Activated T-cell treated with anti-CD3 and anti-CD28 coated beads, Interleukin-2, amount 50 U/mL, for 4 hours (primary cell): Measurements from ENCODE around the gene DLL4. TPM values are rescaled to one million over a fixed set of nuclear protein-coding genes. Genes with fewer than 3 reads are reported as not detected.
"Not testable (repeated sequence)": the region's sequence is repeated elsewhere in the genome, so short reads cannot be mapped to it uniquely, and the experiment has no call there.

Experiments used
- ATAC-seq, 2 donors: fragments of 200-7000 bp; cut with Tn5 transposase; one replicate each; pipeline ENCODE4 v1.10.0; 2021
- DNase-seq: peaks from one replicate; pipeline ENCODE4 v3.0.0-alpha.2; 2020
- H3K27me3 Mint-ChIP-seq: one replicate; pipeline ENCODE4 v1.8.0; 2021; ENCODE audit warnings: low read depth, mixed read lengths
- H3K36me3 Mint-ChIP-seq: one replicate; pipeline ENCODE4 v1.8.0; 2022; ENCODE audit warnings: mixed read lengths; ENCODE audit not compliant: insufficient read depth
- H3K4me1 Mint-ChIP-seq: one replicate; pipeline ENCODE4 v1.8.0; 2021; ENCODE audit warnings: low read depth, mixed read lengths
- H3K4me3 Mint-ChIP-seq: one replicate; pipeline ENCODE4 v1.8.0; 2021; ENCODE audit warnings: mild to moderate bottlenecking, moderate library complexity, mixed read lengths
- H3K9me3 Mint-ChIP-seq: one replicate; pipeline ENCODE4 v1.8.0; 2021; ENCODE audit warnings: mixed read lengths
- total RNA-seq, 3 donors: library from RNA; stranded (reverse); gene quantifications; one replicate each; pipeline ENCODE4 v1.2.1, GENCODE V29; 2021

DLL4 gene
- total RNA-seq, 3 donors from 2014 or later, result 0.05 to 0.38 (median 0.37) TPM

GRCh38 chr15:40960925-40961324 lies 31.8 kb downstream of the DLL4 start:
- no peaks in the 10 kb centered on the region for H3K27me3 Mint-ChIP-seq
- no peak overlapping the region for H3K4me3 Mint-ChIP-seq
- H3K36me3 Mint-ChIP-seq, result peaks cover 8% of the 10 kb centered on the region
- ATAC-seq (no peak), DNase-seq (no peak)
- peaks cover 4% of the 10 kb centered on the region for H3K4me1 Mint-ChIP-seq
- H3K9me3 Mint-ChIP-seq, result no peaks in the 10 kb centered on the region

GRCh38 chr15:40961740-40962139 lies 32.6 kb downstream of the DLL4 start:
- H3K4me1 Mint-ChIP-seq, H3K27me3 Mint-ChIP-seq, H3K36me3 Mint-ChIP-seq, H3K4me3 Mint-ChIP-seq, H3K9me3 Mint-ChIP-seq, ATAC-seq, DNase-seq: not testable (repeated sequence)

GRCh38 chr15:40962317-40962716 lies 33.2 kb downstream of the DLL4 start:
- DNase-seq, H3K9me3 Mint-ChIP-seq, H3K4me3 Mint-ChIP-seq, H3K4me1 Mint-ChIP-seq, H3K27me3 Mint-ChIP-seq, ATAC-seq, H3K36me3 Mint-ChIP-seq: not testable (repeated sequence)

GRCh38 chr15:40963201-40963600 lies 34.1 kb downstream of the DLL4 start:
- Mint-ChIP-seq H3K4me1 (no peaks in the 10 kb centered on the region), H3K36me3 (no peaks in the 10 kb centered on the region), H3K4me3 (no peak overlapping the region), H3K27me3 (no peaks in the 10 kb centered on the region), H3K9me3 (no peaks in the 10 kb centered on the region)
- DNase-seq (no peak), ATAC-seq (no peak)

- DNase-seq, result no peak
- no peaks in the 10 kb centered on the region for H3K27me3 Mint-ChIP-seq
- no peak for ATAC-seq
These were observed 34.9 kb downstream of the DLL4 start for GRCh38 chr15:40964006-40964405.

GRCh38 chr15:40964634-40965033 lies 35.5 kb downstream of the DLL4 start:
- no peaks in the 10 kb centered on the region for H3K4me1 Mint-ChIP-seq
- H3K36me3 Mint-ChIP-seq, result no peaks in the 10 kb centered on the region
- no peak for DNase-seq
- no peaks in the 10 kb centered on the region for H3K9me3 Mint-ChIP-seq
- H3K27me3 Mint-ChIP-seq, result no peaks in the 10 kb centered on the region
- H3K4me3 Mint-ChIP-seq, result no peak overlapping the region
- ATAC-seq, result no peak

More at GRCh38 chr15:40964006-40964405, 34.9 kb downstream of the DLL4 start:
- H3K4me1 Mint-ChIP-seq, result no peaks in the 10 kb centered on the region
- H3K36me3 Mint-ChIP-seq, result no peaks in the 10 kb centered on the region
- H3K4me3 Mint-ChIP-seq, result no peak overlapping the region
- H3K9me3 Mint-ChIP-seq, result no peaks in the 10 kb centered on the region

- ATAC-seq (no peak), DNase-seq (no peak)
- Mint-ChIP-seq H3K9me3 (no peaks in the 10 kb centered on the region), H3K4me1 (no peaks in the 10 kb centered on the region), H3K27me3 (no peaks in the 10 kb centered on the region), H3K4me3 (no peak overlapping the region), H3K36me3 (no peaks in the 10 kb centered on the region)
These were observed 39.3 kb downstream of the DLL4 start for GRCh38 chr15:40968290-40969085.

- DNase-seq (no peak), ATAC-seq (no peak)
- Mint-ChIP-seq H3K9me3 (no peaks in the 10 kb centered on the region), H3K36me3 (no peaks in the 10 kb centered on the region), H3K4me1 (no peaks in the 10 kb centered on the region), H3K27me3 (no peaks in the 10 kb centered on the region), H3K4me3 (no peak overlapping the region)
These were observed 40.2 kb downstream of the DLL4 start for GRCh38 chr15:40969363-40969762.

- no peak for DNase-seq
- H3K4me3 Mint-ChIP-seq, result no peak overlapping the region
- no peaks in the 10 kb centered on the region for H3K9me3 Mint-ChIP-seq
- no peaks in the 10 kb centered on the region for H3K4me1 Mint-ChIP-seq
- peaks cover 16% of the 10 kb centered on the region for H3K36me3 Mint-ChIP-seq
- no peak for ATAC-seq
- no peaks in the 10 kb centered on the region for H3K27me3 Mint-ChIP-seq
These were observed 45.7 kb downstream of the DLL4 start for GRCh38 chr15:40974879-40975278.

- peaks cover 34% of the 10 kb centered on the region for H3K36me3 Mint-ChIP-seq
These were observed 47.7 kb downstream of the DLL4 start for GRCh38 chr15:40976819-40977218.

GRCh38 chr15:40978141-40978540 lies 49.0 kb downstream of the DLL4 start:
- ATAC-seq (no peak), DNase-seq (no peak)
- H3K36me3 Mint-ChIP-seq, result peaks cover 44% of the 10 kb centered on the region
- no peaks in the 10 kb centered on the region for H3K9me3 Mint-ChIP-seq
- no peaks in the 10 kb centered on the region for H3K4me1 Mint-ChIP-seq
- H3K4me3 Mint-ChIP-seq, result no peak overlapping the region
- H3K27me3 Mint-ChIP-seq, result no peaks in the 10 kb centered on the region

More at GRCh38 chr15:40976819-40977218, 47.7 kb downstream of the DLL4 start:
- Mint-ChIP-seq H3K9me3 (no peaks in the 10 kb centered on the region), H3K4me1 (no peaks in the 10 kb centered on the region), H3K27me3 (no peaks in the 10 kb centered on the region), H3K4me3 (no peak overlapping the region)
- no peak for ATAC-seq
- DNase-seq, result no peak

GRCh38 chr15:40978562-40978961 lies 49.4 kb downstream of the DLL4 start:
- Mint-ChIP-seq H3K9me3 (no peaks in the 10 kb centered on the region), H3K27me3 (no peaks in the 10 kb centered on the region), H3K4me1 (no peaks in the 10 kb centered on the region), H3K4me3 (no peak overlapping the region), H3K36me3 (peaks cover 47% of the 10 kb centered on the region)
- ATAC-seq (no peak), DNase-seq (no peak)

- Mint-ChIP-seq H3K27me3 (no peaks in the 10 kb centered on the region), H3K36me3 (peaks cover 57% of the 10 kb centered on the region), H3K9me3 (no peaks in the 10 kb centered on the region), H3K4me1 (no peaks in the 10 kb centered on the region), H3K4me3 (no peak overlapping the region)
- no peak for ATAC-seq
- DNase-seq, result no peak
These were observed 52.0 kb downstream of the DLL4 start for GRCh38 chr15:40981186-40981585.

GRCh38 chr15:40982855-40983254 lies 53.7 kb downstream of the DLL4 start:
- Mint-ChIP-seq H3K36me3 (peaks cover 63% of the 10 kb centered on the region), H3K4me3 (no peak overlapping the region), H3K27me3 (no peaks in the 10 kb centered on the region)

GRCh38 chr15:40984406-40984805 lies 55.3 kb downstream of the DLL4 start:
- Mint-ChIP-seq H3K36me3 (peaks cover 58% of the 10 kb centered on the region), H3K4me3 (no peak overlapping the region), H3K9me3 (no peaks in the 10 kb centered on the region), H3K4me1 (no peaks in the 10 kb centered on the region), H3K27me3 (no peaks in the 10 kb centered on the region)
- DNase-seq, result no peak
- no peak for ATAC-seq

More at GRCh38 chr15:40982855-40983254, 53.7 kb downstream of the DLL4 start:
- ATAC-seq, result no peak
- DNase-seq, result no peak
- H3K4me1 Mint-ChIP-seq, result no peaks in the 10 kb centered on the region
- H3K9me3 Mint-ChIP-seq, result no peaks in the 10 kb centered on the region
